HG03565 (cell line): ENCODE data around the gene CBX4.

Source experiments
- ATAC-seq: cut with Tn5 transposase; IDR thresholded peaks from one replicate; pipeline ENCODE4 v1.9.1; 2021; ENCODE audit warnings: mild to moderate bottlenecking, moderate library complexity; ENCODE audit not compliant: unreplicated experiment

CBX4 gene

DNA sequence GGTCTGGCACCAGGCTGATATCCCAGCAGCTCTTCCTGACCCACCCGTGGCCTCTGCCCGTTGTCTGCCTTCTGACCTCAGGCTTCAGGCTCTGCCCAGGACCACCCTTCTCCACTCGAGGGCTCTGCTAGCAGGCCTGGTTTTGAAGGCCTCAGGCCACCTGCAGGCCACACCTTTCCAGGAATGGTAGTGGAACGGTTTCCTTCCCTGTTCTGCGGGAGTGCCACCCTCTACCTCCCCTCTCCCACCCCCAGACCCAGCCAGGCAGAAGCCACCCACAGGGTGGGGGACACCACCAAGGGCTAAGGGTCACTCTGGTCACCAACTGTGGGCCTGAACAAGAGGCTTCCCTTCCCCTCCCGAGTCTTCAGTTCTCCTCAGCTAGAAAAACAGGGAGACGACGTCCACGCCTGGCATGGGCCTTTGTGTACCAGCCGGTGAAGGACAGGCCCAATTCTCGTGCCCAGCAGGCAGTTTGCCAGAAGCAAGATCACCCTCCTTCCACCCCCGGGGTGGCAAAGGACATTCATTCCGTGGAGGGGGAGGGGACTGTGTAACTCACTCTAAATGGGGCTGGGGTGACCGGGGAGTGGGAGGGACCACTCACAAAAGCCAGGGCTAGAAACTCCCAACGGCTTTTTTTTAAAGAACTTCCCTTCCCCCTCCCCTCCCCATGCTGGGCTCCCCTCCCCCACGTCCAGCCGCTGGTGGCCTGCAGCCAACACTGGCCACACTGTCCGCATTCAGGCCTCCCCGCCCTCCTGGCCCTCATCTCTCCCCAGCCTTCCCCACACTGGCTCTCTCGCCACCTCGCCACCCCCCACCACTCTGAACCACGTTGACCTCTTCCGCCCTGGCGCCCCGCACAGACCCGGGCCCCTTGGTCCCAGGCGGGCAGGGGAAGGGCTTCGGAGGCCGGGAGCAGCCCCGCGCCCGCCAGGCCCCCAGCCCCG, 7.7 kb downstream of the CBX4 start:
- no peak for ATAC-seq

GRCh38 chr17:79830763-79831264, 8.4 kb downstream of the CBX4 start:
- no peak for ATAC-seq

DNA sequence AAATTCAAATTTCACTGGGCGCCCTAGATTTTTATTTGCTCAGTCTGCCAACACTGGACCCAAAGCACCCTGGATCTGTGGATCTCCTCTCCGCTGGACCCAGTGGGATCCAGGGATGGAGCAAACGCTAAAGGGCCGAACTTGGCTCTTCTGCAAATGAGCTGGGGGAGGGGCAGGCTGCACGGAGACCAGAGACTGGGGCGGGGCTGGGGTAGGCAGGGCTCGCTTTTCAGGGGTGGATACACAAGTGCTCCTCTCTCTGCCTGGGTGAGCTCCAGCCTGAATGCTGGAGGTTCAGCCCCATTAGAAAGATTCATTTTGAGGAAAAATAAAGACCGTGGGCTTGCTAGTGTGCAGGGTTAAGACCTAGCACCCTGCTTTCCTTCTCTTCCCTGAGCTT, 8.9 kb downstream of the CBX4 start:
- no peak for ATAC-seq

GRCh38 chr17:79829457-79829856, 9.8 kb downstream of the CBX4 start:
- no peak for ATAC-seq

- ATAC-seq = no peak
Observed at GRCh38 chr17:79829004-79829403, 10.2 kb downstream of the CBX4 start.

DNA sequence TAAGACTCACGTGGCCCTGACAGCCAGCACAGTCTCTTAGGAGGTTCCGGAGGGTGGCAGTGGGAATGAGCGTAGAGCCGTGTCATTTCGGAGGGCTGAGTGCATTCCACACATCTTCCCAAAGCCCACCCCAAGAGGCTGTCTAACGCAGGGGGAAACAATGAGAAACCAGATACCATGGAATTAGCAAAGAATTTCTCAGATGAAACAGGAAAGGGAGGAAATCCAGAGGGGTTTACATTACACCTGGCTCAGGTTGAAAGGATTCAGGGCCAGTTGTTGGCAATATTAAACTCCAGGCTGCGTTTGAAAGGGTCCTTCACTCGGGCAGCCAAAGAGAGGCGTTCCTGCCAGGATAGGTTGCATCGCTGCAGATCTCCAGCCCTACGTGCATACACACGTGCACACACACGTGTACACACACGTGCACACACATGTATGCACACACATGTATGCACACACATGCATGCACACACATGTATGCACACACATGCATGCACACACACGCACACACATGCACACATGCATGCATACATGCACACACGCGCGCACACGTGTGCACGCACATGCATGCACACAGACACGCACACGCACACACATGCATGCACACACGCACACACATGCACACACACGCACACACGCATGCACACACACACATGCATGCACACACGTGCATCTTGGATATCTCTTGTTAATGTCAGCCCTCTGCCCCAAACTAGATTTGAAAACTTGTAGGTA, 12.2 kb downstream of the CBX4 start:
- no peak for ATAC-seq

DNA sequence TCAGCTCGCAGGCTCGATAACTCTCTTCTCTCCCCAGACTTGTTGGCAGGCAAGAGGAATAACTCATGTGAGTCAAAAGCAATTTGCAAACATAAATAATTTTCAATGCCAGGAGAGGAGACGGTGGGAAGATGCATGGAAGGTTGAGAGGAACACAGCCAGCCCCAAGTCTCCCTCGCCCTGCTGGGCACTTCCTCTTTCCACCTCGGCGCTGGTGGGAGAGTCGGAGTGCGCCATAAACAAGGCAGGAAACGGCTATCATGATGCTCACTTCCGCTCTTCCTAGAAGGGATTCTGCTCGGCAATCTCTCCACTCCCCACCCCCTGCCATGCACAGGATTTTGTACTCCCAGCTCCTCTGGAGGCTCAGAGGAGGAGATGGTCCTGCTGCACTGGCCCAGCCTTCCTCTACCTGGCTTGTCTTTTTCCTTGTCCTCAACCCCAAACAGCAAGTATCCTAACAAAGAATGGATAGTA, 13.0 kb downstream of the CBX4 start:
- no peak for ATAC-seq

- no peak for ATAC-seq
Observed at GRCh38 chr17:79825580-79825921, 13.7 kb downstream of the CBX4 start.

DNA sequence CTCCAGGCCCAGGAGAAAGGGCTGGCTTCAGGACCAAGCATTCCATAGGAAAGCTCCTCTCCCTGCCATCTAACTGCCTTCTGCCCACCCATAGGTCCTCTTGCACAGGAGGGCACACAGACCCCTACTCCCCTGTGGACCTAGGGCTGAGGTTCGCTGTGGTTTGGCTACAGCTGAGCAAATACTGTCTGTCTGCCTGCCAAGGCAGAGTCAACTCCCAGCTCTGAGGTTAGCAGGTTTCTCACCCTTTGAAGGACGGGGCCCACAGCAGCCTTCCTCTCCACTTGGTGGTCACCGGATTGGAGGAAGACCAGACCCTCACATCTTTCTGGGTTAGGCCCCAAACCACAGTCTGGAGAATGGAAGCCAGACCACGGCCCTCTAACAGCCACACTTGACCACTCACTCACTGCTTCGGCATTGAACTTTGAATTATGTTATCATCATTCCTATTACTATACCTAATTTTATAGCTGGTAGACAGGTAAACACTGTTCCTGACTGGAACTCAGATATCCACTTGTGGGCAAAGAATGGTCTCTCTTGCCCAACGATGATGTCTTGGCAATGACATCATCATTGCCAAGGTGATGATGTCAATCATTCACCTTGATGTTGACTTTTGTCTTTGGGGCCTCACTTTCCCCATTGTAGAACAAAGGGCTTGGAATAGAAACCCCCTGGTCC, 14.2 kb downstream of the CBX4 start:
- no peak for ATAC-seq

GRCh38 chr17:79824234-79824633, 15.0 kb downstream of the CBX4 start:
- no peak for ATAC-seq

GRCh38 chr17:79822583-79823124, 16.6 kb downstream of the CBX4 start:
- ATAC-seq = no peak

GRCh38 chr17:79821331-79822095, 17.7 kb downstream of the CBX4 start:
- ATAC-seq = no peak

- ATAC-seq = no peak
Observed at GRCh38 chr17:79820959-79821330, 18.3 kb downstream of the CBX4 start.

- no peak for ATAC-seq
Observed at GRCh38 chr17:79819534-79820276, 19.5 kb downstream of the CBX4 start.

DNA sequence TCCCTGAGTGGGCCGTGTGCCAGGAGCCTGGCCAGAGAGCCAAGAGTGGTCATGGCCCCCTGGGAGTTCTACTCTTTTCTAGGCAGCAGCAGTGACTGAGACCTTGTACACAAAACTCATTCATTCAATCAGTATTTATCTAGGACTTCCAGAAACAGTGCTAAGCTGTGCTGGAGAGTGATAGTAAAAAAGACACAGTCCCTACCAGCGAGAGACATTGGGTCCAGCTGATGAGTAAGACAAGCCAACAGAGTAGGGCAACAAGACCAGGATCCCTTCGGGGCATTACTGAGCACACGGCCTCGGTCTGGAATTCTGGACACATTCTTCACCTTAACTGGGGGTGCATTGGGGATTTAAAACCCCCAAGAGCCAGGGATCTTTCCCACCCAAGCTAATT, 20.2 kb downstream of the CBX4 start:
- no peak for ATAC-seq

- no peak for ATAC-seq
Observed at GRCh38 chr17:79818026-79818758, 21.0 kb downstream of the CBX4 start.

GRCh38 chr17:79815836-79816461, 23.3 kb downstream of the CBX4 start:
- ATAC-seq = no peak
